GM18870 (cell line): ENCODE measurements around the gene CLP1.
"Not testable (repeated sequence)": the region's sequence is repeated elsewhere in the genome, so short reads cannot be mapped to it uniquely, and the experiment has no call there.

Experiments used
- ATAC-seq: cut with Tn5 transposase; IDR thresholded peaks from one replicate; pipeline ENCODE4 v1.9.1; 2021; ENCODE audit warnings: moderate library complexity; ENCODE audit not compliant: unreplicated experiment

CLP1 gene

DNA sequence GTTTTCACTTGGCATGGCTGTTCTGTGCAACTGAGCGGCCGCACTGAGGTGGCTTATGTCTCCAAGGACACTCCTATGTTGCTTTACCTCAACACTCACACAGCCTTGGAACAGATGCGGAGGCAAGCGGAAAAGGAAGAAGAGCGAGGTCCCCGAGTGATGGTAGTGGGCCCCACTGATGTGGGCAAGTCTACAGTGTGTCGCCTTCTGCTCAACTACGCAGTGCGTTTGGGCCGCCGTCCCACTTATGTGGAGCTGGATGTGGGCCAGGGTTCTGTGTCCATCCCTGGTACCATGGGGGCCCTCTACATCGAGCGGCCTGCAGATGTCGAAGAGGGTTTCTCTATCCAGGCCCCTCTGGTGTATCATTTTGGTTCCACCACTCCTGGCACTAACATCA lies 2.1 kb downstream of the CLP1 start:
- no peak for ATAC-seq

DNA sequence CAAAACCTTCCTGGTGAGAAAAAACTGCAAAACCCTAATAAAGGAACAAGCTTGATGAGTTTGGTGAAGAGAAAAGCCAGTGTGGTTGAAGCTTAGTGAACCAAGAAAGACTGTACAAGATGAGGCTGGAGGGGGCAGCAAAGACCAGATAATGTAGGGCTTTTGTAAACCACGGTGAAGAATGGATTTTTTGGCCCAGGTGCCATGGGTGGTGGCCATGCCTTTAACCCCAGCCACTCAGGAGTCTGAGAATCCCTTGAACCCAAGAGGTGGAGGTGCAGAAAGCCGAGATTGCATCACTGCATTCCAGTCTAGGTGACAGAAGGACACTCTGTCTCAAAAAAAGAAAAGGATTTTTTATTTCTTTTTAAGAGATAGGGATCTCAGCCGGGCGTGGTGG lies 5.3 kb downstream of the CLP1 start:
- ATAC-seq, result no peak

DNA sequence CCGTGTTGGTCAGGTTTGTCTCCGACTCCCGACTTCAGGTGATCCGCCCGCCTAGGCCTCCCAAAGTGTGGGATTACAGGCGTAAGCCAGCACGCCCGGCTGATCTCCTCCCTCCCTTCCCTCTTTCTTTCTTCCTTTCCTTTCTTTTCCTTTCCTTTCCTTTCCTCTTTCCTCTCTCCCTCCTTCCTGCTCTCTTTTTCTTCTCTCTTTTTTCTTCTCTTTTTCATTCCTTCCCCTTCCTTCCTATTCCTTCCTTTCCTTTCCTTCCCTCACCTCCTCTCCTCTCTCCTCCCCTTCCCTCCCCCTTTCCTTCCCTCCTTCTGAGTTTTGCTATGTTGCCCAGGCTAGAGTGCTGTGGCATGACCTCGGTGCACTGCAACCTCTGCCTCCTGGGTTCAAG lies 6.4 kb downstream of the CLP1 start:
- no peak for ATAC-seq

- peak; percentile 69 for ATAC-seq
These were observed 9.7 kb downstream of the CLP1 start for GRCh38 chr11:57667117-57667735.

GRCh38 chr11:57667736-57668433 lies 10.3 kb downstream of the CLP1 start, which contains the start of gene ZDHHC5:
Gene ZDHHC5, plus strand, starts transcription at chr11:57668114. Its CDS starts 4,977 bp downstream, at chr11:57673091.
- ATAC-seq, result peak; percentile 78

DNA sequence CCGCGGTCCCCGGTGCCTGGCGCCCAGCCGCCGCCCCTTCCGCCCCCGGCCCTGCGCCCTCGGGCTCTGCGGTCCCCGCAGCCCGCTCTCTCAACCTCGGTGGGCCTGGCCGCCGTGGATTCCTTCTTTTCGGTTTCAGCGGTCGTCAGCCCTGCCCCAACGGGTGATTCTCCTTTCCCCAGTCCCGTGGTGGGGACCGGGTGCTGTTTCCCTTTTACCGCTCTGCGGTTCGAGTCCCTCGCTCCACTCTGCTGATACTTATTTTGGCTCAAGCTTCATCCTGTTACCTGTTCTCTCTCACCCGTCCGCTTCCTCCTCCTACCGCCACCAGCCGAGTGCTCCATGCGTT lies 10.8 kb downstream of the CLP1 start:
- ATAC-seq, result peak; percentile 4

GRCh38 chr11:57674251-57674650 lies 16.7 kb downstream of the CLP1 start:
- ATAC-seq, result no peak

GRCh38 chr11:57675176-57675941 lies 17.8 kb downstream of the CLP1 start:
- no peak for ATAC-seq

GRCh38 chr11:57679396-57679795 lies 21.8 kb downstream of the CLP1 start:
- no peak for ATAC-seq

GRCh38 chr11:57680552-57680874 lies 23.0 kb downstream of the CLP1 start:
- peak; percentile 35 for ATAC-seq

DNA sequence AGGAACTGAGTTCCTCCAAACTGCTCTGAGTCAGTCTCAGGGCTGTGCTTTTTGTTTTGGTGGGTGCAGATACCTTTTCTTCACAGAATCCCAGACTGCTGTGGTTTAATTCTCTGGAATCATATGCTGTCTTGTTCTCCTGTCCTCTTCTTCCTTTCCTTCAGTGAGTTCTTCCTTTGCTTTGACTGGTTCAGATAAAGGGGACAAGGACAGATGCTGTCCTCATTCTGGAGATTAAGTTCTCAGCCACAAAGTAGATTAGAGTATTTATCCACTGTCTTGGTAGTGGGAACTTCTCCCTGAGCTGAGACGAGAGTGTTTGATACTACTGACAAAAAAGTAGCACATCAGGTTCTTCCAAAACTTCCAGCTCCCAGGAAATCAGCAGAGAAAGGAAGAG lies 23.6 kb downstream of the CLP1 start:
- no peak for ATAC-seq

GRCh38 chr11:57690474-57690873 lies 32.9 kb downstream of the CLP1 start:
- ATAC-seq, result not testable (repeated sequence)

DNA sequence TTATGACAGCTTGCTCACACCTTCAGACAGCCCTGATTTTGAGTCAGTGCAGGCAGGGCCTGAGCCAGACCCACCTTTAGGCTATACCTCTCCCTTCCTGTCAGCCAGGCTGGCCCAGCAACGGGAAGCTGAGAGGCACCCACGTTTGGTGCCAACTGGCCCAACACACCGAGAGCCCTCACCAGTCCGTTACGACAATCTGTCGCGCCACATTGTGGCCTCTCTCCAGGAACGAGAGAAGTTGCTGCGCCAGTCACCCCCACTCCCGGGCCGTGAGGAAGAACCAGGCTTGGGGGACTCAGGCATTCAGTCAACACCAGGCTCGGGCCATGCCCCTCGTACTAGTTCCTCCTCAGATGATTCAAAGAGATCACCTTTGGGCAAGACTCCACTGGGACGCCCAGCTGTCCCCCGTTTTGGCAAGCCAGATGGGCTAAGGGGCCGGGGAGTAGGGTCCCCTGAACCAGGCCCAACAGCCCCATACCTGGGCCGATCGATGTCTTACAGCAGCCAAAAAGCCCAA lies 41.3 kb downstream of the CLP1 start:
- no peak for ATAC-seq

DNA sequence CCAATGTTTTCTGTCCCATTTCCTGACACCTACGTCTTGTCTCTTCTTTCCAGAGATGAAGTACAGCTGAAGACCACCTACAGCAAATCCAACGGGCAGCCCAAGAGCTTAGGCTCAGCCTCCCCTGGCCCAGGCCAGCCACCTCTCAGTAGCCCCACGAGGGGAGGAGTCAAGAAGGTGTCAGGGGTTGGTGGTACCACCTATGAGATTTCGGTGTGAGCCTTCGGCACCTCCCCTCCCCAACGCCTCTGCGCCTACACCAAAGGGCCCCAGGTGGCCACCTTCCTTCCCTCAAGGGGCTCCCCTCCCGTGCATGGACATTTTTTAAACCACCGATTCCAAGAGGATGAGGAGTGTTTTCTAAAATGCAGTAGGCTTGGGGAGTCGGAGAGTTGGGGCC lies 42.3 kb downstream of the CLP1 start:
- no peak for ATAC-seq

- no peak for ATAC-seq
These were observed 42.9 kb downstream of the CLP1 start for GRCh38 chr11:57700425-57700824.

GRCh38 chr11:57703341-57703740 lies 45.8 kb downstream of the CLP1 start:
- ATAC-seq, result no peak

DNA sequence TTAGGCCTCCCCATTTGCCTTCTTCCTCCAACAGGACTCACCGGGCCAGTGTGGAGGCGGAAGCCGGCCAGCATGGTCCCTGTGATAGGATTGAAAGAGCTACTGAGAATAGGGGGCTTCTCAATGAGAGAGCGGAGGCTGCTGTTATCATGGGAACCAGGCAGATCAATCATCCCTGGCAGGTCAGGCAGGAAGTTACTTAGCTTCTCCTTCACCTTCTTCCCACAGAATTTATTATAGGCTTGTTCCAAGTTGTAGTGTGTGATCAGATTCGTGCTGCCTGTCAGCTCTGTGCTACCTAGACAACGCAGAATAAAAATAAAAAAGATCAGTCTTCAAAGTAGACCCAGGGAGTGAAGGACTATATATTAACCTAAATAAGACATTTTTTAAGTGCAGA lies 47.4 kb downstream of the CLP1 start:
- no peak for ATAC-seq

DNA sequence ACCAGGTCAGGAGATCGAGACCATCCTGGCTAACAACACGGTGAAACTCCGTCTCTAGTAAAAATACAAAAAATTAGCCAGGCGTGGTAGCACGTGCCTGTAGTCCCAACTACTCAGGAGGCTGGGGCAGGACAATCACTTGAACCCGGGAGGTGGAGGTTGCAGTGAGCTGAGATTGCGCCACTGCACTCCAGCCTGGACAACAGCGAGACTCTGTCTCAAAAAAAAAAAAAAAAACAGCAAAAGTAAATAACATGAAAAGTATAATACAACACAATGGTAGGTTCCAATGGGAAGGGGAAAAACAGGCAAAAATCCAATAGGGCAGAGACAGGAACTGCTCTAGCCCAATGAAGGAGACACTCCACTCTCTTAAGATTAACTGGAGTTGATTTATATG lies 47.9 kb downstream of the CLP1 start:
- ATAC-seq, result not testable (repeated sequence)

- ATAC-seq, result no peak
These were observed 52.3 kb downstream of the CLP1 start for GRCh38 chr11:57709802-57710367.
